ENCODE measurements around the gene MRM2.

Gene MRM2

DNA sequence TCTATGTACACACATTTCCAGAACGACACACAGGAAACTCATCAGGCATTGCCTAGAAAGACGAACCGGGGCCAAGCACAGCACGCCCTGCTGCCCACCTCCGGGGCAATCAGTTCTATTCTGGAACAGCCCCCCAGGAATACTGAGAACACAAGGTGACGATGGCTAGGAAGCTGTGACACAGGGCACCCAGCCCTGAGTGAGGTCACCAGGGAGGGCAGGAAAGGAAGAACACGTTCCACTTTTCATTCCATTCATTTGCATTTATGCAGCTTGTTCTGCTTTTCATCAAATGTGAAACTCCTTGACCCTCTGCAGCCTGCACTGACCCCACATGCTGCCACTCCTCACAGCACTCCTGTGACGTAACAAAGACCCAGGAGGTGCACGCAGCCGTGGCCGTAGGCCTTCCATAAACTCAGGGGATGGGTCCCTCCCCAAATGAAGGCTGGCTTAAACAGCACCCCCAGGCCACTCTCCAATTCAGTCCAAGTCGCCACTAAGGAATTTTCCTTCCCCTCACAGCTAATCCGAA is 38.2 kb downstream of the MRM2 start:
- DNase-seq (ENCODE audit: low read depth), result no peak

DNA sequence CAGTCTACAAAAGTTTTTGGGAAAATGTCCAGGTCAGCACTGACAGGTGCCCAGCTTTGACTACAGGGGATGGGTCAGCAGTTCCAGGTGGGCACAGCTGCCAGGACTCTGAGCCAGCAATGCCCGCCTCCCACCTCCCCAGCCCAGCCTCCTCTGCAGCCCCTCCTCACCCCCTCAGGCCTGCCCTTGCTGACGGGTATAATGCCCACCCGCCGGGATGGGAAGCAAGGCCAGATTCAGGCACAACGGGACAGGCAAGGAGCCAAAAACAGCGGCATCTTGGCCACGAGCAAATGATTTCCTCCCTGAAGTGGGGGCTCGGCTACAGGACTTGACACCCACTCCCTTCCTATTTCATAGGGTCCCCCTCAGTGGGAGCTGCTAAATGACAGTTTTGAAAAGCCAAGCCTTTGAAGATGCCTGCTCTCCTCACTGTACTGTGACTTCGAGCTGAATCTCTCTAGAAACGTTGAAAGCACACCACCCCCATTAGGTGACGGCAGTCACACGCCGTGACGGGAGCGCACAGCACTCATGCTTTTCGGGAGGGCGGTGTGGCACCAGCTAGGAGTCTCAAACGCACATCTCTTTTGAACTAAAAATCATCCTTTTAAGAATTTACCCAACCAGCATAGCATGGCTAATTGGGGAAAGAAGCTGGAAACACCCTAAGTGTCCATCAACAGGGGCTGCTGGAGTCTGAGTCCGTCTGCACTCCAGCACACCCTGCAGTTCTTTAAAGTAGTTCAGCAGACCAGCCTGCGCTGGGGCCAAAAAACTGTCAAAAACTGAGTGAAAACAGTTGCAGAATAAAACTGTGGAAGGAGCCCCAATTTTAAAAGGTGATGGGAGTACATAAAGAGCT is 38.9 kb downstream of the MRM2 start:
- DNase-seq (ENCODE audit: low read depth), result no peak

DNA sequence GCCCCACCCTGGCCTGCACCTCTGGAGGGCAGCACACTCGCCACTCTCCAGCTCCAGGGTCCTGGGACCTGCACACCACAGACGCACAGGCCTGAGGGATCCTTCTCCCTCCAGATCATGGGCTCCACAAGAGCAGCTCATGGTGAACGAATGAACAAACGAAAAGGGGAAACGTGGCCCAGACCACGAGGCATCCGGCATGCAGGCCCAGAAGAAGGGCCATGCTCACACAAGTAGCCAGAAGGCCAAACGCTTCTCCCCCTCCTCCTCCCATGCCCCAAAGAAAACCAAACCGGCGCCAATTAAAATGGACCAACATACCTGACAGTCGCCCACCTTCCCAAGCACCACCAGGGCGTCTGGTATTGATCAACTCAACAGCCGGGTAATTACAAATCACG is 39.6 kb downstream of the MRM2 start:
- no peak for DNase-seq (ENCODE audit: low read depth)

DNA sequence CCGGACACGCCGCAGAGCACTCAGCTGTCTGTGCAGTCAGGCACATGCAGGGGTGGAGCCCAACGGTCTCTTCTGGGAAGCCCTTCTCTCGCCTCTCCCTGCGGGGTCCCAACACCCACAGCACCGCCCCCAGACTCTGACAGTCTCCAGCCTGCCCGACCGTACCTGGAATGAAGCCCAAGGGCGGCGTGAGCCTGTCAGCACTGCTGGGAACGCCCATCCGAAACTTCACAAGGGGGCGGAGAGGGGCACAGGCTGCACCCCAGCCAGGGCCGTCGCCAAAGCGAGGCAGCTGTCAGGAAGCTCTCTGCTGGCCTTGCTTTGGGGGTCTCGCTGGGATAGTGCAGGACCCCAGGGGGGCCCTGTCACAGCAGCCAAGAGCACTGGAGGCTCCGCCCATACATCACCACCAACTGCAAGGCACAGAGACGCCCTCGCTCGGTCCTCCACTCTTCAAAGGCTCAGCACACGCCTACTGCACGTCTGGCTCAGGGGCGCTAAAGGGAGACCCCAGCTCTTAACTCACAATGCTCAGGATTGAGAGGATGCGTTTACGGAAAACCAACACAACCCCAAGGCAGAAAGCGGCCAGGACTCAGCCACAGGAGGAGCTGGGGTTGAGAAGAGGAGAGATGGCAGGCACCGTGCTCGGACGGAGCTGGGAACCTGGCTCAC is 40.2 kb downstream of the MRM2 start:
- DNase-seq (ENCODE audit: low read depth), result no peak

DNA sequence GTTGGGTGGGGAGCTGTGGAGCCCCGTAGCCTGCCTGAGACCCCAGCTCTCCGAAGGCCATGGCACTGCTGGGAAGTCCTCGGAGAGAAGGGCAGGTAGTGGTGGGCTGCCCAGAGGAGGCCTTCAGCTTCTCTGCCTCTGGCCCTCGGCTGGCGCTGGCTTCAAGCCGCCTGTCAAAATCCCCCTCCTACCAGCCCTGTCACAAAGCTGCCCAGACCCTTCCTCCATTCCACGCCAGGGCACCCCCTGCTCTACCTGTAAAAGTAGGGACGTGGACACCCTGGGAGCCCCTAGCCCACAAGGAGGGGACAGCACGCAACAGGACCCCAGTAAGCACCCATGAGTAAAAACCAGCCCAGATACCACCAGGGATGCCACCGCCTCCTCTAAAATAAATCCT is 40.9 kb downstream of the MRM2 start:
- DNase-seq (ENCODE audit: low read depth), result no peak

DNA sequence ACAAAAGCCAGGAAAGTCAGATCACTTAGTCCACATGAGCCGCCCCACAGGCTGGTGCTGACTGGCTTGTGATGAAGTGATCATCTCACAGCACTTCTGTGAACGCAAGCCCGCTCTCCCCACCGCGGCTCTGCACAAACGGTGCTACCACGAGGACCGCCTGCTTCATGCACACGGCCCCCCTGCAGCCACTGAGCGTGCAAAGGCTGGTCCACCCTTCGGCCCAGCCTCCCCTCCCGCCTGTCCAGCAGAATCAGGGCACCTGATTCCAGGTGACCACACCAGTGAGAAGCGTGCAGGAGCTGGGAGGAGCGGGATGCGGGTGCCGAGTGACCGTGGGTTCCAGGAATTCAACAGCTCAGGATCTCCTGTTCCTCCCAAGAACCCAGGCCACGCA is 41.4 kb downstream of the MRM2 start:
- DNase-seq (ENCODE audit: low read depth), result no peak

DNA sequence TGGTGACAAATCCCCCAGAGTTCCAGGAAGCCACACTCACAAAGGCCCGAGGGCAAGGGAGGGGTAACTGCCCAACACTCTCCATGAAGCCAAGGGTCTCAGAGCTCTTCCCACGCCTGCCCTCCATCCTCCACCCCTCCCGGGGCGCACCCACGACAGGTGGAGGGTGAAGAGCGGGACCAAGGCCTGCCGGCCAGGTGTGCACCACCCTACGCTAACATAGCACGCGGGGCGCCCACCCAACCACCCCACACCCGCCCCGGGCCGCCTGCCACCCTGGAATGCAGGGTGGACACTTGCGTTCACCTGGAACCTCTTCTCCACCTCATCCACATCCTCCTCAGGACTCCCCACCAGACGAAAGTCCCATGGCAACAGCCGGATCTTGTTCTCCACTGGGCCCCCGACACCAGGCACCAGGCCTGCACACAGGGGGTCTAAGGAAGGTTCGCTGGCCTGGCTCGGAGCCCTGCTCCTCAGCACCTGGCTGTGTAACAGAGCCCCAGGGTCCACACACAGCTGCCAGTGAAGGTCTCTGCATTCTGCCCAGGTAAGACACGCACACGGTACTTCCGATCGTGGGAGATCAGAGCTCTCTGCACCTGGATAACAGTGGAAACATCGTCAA is 41.9 kb downstream of the MRM2 start:
- no peak for DNase-seq (ENCODE audit: low read depth)

DNA sequence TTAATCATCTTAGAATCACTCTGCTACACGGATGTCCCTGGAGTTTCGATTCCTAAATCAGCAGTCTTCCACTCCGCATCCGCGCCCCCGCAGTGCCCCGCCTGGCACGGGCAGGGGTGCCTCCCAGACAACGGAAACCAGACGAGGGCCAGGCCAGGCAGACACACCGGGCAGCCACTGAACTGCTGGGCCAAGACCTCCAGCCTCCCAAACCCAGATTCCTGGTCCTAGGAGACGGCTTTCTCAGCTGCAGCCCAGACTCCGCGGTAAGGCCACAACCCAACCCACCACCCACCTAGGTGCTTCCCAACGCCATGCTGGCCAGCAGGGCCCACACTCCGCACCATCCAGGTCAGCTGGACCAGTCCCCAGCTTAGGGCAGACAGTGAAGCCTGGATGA is 42.5 kb downstream of the MRM2 start:
- no peak for DNase-seq (ENCODE audit: low read depth)

DNA sequence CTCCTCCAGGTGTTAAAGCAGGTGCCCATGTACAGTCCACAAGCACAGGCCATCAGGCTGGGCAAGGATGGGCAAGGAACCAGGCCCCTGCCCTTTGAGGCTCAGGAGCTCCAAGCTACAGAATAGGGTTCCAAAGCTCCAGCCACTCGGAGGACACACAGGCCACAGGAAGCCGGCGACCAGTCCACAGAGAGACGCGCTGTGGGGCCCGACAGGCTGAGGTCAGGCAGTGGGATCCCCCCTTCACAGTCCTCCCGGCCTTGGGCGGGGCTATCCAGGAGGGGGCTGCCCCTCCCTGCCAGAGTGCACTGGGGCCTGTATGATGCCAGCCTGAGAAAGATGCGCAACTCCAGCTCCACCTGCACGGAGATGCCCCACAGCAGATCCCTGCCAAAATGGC is 43.2 kb downstream of the MRM2 start:
- no peak for DNase-seq (ENCODE audit: low read depth)

DNA sequence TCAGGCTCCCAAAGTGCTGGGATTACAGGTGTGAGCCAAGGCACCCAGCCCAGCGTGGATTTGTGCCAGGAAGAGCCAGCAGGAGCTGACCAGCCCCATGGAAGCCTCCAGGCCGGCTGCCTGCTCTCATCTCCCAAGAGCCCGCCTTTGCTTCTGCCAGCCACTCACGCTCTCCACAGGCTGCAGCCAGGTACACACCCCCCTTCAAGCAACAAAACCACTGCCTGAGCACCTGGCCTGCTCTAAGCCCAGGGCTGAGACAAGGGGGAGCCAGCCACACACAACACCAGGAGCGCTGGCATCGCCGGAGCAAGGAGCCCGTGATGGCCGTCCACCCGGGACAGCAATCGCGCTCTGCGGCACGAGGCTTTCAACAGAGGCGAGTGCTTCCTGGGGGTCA is 43.8 kb downstream of the MRM2 start:
- DNase-seq (ENCODE audit: low read depth), result no peak

DNA sequence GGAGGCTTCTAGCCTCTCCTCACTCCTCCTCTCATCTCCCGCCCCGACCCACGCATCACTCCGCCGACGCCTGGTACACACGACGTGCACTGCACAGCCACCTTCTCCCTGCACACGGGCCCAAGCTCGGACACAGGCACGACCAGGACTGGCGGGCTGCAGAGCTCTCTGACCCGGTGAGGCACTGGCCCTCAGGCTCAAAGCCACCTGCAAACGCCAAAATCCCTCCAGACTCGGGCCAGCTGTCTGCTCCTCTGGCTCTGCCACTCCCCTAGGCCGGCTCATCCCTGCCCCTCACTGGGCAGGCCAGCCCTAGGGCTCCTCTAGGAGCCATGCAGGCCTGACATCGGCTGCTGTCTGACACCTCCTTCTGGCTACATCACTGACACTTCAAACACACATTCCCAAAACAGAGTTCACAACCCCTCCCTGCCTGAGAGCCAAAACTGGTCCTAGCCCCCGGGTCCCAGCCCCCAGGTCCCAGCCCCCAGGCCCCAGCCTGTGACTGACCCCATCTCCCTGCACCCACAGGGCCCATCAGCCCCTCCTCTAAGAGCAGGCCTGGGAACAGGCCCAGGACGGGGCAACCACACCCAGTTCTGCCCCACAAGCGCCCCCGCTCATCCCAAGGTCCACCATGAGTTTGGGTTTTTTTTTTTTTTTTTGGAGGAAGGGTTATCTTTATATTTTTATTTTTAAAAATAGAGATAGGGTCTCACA is 44.4 kb downstream of the MRM2 start:
- DNase-seq (ENCODE audit: low read depth), result no peak

DNA sequence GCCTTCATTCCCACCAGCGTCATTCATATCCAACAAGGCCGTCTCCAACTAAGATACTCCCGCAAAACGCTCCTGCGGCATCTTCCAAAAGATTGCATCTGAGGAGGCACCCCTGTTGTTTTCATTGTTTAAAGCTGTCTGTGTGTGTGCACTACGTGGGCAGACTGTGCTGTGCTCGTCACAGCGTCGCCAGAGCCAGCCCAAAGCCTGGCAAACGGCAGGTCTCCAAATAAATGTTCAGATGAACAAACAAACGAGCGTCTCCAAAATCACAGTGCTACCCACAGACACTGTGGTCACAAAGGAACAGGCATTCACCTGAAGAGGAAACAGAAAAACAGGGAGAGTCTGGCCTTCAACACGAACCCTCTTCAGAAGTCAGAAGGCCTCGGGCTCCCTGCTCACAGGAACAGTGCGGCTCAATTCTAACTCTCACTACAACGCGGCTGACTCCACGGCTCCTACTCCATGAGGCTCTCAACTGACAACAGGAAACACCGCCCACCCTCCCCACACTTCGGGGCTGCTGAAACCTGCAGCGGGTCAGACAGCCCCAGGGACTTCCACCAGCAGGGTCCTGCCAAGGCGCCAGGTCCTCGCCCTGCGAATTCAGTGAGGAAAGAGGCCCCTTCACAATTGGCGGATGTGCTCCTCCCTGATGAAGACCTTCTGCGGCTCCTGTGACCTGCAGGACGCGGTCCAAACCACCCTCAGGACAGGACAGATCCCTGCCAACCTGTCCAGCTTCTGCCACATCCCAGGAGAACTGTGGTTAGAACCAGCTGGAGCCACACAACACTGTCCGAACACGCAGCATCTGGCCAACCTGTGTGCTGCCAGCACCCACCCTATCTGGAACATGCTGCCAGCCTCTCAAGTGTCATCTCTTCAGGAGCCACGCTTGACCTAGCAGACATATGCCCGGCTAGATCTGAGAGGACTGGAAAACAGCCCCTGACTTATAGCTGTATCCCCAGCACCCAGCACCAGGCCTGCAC is 45.3 kb downstream of the MRM2 start:
- no peak for DNase-seq (ENCODE audit: low read depth)

DNA sequence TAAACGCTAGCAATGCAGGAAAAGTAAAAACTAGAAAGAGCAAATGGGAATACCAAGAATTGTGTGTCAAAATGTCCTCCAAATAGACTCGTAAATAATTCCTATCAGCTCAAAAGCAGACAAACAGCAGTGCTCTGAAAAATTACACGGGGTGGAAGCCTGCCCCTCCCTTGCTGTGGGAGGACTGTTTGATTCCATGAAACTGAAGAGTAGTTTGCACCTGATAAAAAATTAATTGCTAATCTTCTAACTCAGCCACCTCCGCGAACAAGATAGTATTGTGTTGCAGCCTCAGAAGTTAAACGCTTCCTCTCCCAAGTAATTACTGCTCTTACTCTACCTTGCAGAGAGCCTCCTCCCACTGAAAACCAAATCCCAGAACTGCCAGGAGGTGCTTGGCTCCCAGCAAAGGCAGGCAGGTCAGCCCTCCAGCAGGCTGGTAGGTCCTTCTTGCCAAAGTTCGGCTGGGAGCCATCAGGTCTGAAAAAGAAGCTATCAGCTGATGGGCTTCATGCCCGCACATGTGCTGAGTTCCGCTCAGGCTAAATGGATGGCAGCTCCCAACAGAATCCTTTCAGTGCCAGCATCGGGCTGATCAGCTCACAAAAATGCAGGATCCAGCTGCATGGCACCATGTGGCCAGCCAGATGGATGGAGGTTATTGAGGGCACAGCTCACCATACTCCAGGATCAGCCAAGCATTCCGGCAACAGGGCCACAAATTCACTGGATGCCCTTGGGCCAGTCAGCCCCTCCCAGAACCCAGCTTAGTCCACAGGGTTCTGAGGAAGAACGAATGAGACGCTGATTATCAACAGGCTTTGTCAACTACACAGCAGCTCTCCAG is 46.4 kb downstream of the MRM2 start:
- no peak for DNase-seq (ENCODE audit: low read depth)

DNA sequence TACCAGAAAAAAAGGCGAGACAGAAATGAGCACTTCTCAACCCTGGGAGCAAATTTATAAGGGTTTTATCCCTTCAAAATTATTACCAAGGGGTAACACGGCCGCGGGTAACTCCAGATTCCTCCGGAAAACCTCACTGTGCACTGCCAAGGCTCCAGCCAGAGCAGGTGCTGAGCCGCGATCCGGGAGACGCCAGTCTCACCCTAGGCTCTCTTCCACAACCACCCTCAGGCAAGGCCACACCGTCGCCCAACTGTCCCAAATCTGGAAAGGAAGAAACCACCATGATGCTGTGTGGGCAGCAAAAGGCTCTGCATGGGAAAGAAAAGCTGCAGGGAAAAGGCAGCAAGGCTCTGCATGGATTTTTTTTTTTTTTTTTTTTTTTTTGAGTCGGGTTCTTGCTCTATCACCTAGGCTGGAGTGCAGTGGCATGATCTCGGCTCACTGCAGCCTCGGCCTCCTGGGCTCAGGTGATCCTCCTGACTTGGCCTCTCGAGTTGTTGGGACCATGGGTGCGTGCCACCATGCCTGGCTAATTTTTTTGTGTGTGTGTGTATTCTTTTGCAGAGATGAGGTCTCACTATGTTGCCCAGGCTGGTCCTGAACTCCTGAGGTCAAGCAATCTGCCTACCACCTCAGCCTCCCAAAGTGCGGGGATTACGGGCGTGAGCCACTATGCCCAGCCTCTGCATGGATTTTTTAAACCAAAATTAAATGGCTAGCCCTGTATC is 48.3 kb downstream of the MRM2 start:
- DNase-seq (ENCODE audit: low read depth), result no peak

DNA sequence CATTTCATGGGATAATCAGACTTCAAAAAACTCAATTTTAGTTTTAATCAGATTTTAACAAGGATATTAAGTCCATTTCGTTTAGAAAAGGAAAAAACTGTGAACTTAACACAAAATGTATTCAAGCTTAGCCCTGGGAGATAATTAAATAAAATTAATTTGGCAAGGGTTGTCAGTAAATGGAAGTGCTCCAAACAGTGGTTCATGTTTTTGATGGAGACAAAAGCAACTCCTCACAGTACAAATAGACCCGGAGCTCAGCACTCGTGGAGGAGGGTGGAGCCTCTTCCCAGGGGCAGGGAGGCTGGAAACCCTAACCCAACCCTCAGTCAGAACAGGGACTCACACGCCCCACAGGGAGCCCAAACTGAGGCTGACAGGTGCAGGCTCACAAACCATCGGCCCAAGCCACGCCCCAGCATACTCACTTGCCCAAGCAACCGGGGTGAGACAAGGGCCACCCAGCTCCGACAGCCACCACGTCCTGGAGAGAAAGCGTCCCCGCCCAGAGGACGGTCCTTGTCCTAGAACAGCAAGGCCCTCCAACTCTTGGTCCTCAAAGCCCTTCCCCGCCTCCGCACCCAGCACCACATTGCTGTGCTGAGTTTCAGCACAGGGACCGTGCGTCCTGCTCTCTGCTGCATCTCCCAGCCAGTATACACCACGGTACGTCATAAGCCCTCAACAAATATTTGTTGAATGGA is 49.0 kb downstream of the MRM2 start:
- no peak for DNase-seq (ENCODE audit: low read depth)

DNA sequence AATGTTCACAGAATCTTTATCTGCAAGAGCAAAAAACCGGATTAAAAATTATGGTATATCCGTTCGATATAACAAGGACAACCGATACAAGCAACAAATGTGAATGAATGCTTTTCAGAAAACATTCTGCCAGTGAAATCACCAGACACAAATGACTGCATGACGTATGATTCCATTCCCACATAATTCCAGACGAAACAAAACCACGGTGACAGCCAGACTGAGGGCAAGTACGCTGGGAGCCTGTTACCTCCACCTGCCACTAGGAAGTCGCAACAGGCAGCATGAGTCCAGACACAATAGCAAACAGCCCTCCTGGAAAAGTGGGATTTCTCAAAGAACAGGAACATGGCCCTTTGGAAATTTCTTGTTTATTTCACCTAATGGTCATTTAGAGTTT is 51.0 kb downstream of the MRM2 start:
- no peak for DNase-seq (ENCODE audit: low read depth)

DNA sequence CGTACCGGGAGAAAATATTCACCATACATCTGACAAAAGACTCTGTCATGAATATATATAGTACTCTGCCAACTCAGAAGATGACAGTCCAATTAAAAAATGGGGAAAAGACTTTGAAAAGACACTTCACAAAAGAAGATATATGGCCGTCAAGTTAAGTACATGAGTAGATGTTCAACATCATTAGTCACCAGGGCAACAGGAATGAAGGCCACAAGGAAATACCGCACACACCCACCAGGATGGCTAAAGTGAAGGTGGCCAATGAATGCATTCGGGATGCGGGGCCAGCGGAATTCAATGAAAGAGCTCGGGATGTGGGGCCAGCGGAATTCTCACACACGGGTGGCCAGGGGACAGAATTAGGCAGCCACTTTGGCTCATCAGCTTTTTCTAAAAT is 51.5 kb downstream of the MRM2 start:
- DNase-seq (ENCODE audit: low read depth), result no peak

DNA sequence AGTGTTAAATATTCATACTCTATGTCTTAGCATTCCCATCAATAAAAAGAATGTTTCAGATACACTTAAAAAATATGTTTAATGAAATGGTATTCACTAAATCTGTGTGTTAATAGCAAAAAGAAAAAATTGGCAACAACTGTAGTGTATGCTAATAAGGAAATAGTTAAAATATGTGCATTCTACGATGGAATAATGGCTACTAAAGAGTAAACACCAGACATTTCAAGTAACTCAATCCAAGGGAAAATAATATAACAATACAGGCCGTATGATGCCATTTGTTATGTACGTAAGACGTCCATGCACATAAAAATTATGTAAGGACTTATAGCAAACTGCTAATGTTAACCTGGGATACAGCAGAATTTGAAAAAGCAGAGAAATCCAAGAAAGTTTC is 55.8 kb downstream of the MRM2 start:
- DNase-seq (ENCODE audit: low read depth), result no peak

DNA sequence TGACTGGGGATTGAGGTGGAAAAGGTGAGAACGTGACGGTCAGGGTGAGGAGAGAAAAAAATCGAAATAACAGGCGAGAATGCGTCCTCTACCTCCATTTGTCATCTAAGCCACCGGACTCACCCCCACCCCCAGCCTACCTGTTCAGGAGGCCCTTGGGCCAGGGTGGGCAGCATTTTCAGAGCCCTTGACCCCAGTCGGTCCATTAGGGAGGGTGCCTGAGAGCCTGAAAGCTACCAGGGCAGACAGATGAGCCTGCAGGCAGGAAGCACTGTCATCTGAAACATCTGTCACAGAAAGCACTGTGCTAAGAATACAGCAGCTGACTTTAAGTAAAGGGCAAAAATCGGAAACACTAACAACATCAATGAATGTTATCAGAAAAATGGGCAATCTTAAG is 56.3 kb downstream of the MRM2 start:
- no peak for DNase-seq (ENCODE audit: low read depth)

Data from T-helper 22 cell (primary cell).